ENCODE results near the gene ASTL.

ASTL gene

GRCh38 chr2:96120991-96121390, 17.3 kb downstream of the ASTL start:
- TF ChIP-seq CTCF (IDR thresholded peaks at IDR 0.05), result no peak
- no peak overlapping the region for H3K4me3 ChIP-seq
- H3K9me3 ChIP-seq, result no peaks in the 10 kb centered on the region
- DNase-seq, result no peak
- no peak overlapping the region for H3K27ac ChIP-seq
- peaks cover 0 to 20% (median 11%) of the 10 kb centered on the region in 4 donors for H3K4me1 ChIP-seq
- peaks cover 0 to 76% of the 10 kb centered on the region in 2 donors for H3K27me3 ChIP-seq
- intact Hi-C loops (cut with DNase I; ENCODE audit: low total_unique reads), result no loop called here
- H3K36me3 ChIP-seq, result no peaks in the 10 kb centered on the region

DNA sequence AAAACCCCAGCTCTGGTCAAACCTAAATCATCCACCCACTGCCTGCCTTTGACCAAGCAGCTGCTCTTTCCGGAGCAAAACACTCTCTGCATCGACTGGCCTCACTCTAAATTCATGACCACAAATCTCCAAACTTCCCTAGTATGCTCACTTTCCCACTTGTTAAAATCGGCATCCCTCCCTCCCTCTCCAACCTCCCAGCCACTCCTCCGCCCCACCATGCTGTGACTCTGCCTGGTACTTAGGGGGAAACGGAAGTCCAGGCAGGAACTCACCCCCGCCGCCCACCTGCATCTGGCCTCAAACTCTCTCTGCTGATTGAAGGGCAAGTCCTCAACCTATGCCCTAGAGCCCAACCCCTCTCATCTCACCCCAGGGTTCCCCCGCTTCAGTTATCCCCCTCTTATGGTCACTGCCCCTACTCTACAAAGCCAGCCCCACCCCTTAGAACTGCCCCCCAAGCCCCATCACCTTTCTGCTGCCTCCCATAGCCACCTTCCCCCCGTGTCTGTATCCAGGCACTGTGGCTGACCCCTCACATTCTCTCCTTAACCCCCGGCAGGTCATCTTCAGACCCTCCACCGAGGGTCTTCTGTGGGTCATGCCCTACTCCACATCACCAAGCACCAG, 18.1 kb downstream of the ASTL start:
- no peaks in the 10 kb centered on the region for H3K9me3 ChIP-seq
- no peaks in the 10 kb centered on the region for H3K36me3 ChIP-seq
- no peak for DNase-seq
- TF ChIP-seq CTCF (IDR thresholded peaks at IDR 0.05), result no peak
- no peak overlapping the region for H3K27ac ChIP-seq
- H3K27me3 ChIP-seq, result peaks cover 0 to 83% of the 10 kb centered on the region in 2 donors
- peaks cover 0 to 21% (median 12%) of the 10 kb centered on the region in 4 donors for H3K4me1 ChIP-seq
- intact Hi-C loops (cut with DNase I; ENCODE audit: low total_unique reads), result no loop called here
- H3K4me3 ChIP-seq, result no peak overlapping the region

GRCh38 chr2:96119389-96119751, 18.9 kb downstream of the ASTL start:
- no peaks in the 10 kb centered on the region for H3K36me3 ChIP-seq
- intact Hi-C loops (cut with DNase I; ENCODE audit: low total_unique reads), result loop anchor here (10.0 kb wide), 1 partner anchor 95 kb away; no protein-coding TSS in a partner anchor

DNA sequence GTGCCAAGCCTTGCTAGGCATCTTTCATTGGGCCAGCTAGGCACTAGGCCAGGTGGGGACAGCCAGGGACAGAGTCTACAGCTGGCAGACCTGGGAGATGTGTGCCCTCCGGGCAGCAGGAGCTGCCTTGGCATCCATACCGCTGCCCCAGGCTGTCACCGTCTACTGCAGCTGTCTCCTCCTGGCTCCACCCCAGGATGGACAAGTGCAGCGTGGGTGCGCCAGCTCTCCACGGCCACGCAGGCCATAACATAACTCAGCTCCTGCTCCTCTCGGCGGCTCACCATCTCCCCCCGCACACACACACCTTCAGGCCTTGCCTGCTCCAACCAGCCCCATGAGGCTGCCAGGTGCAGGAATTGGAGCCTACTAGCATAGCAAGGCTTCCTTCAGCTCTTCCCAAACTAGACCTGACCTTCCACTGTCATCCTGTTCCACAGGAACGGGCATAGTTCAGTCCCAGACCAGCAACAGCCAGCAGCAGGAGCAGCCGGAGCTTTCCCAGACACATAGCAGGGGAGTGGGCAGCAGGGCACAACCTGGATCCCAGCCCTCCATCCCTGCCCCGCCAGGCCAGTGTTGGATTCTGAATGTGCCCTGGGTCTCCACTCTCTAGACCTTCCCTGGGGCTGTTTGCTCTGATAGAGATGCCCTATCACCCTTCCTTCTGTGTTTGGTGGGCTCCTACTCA, 19.5 kb downstream of the ASTL start:
- no peak overlapping the region for H3K4me3 ChIP-seq
- no peaks in the 10 kb centered on the region for H3K36me3 ChIP-seq
- TF ChIP-seq CTCF (IDR thresholded peaks at IDR 0.05), result no peak
- H3K27me3 ChIP-seq, result peaks cover 0 to 83% of the 10 kb centered on the region in 2 donors
- H3K27ac ChIP-seq, result no peak overlapping the region
- H3K4me1 ChIP-seq, result peaks cover 0 to 21% (median 12%) of the 10 kb centered on the region in 4 donors
- DNase-seq, result no peak
- H3K9me3 ChIP-seq, result no peaks in the 10 kb centered on the region
- intact Hi-C loops (cut with DNase I; ENCODE audit: low total_unique reads), result loop anchor here (10.0 kb wide), 1 partner anchor 94 kb away; no protein-coding TSS in a partner anchor

More at GRCh38 chr2:96119389-96119751, 18.9 kb downstream of the ASTL start:
- Histone ChIP-seq H3K27me3 (peaks cover 0 to 83% of the 10 kb centered on the region in 2 donors), H3K9me3 (no peaks in the 10 kb centered on the region), H3K4me1 (peaks cover 0 to 21% (median 12%) of the 10 kb centered on the region in 4 donors), H3K27ac (no peak overlapping the region), H3K4me3 (no peak overlapping the region)
- TF ChIP-seq CTCF (IDR thresholded peaks at IDR 0.05), result no peak
- DNase-seq, result no peak

DNA sequence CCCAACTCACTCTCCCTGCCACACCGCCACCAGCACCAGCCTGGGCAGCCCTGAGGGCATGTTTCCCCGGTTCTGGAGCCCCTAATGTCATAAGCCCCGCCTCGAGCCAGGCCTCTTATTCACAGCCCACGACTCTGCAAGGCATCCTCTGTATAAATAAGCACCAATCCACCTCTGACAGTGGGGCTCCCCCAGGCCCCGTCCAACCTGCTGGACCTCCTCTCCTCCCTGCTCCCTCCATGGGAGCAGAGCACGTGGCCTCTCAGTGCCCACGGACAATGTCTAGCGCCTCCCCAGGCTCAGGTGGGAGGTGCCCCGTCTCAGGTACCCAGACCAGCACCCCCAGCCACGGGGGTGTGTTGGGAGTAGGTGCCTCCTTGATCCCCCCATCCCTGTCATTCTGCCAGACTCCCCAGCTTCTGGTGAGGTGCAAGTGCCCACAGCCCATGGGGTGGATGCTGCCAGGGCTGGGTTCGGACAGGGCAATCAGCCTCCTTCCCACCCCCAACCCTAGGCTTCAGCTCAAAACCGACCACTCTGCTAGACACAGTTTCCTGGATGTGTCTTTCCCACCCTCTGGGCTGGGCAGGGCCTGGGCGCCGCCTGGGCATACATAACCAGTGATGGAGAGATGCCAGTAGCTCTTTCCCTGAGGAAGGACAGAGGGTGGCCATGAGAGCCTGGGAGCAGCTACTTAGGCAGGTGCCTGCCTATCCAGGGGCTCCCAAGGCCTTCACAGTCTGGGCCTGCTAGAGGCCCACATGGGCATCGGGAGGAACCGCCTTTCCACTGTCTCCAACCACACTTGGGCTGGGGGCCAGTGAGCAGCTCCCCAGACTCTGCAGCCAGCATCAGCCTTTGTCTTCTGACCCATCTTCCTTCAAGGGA, 20.4 kb downstream of the ASTL start:
- Histone ChIP-seq H3K9me3 (no peaks in the 10 kb centered on the region), H3K36me3 (no peaks in the 10 kb centered on the region), H3K27ac (no peak overlapping the region), H3K27me3 (peaks cover 0 to 78% of the 10 kb centered on the region in 2 donors), H3K4me1 (peaks cover 0 to 21% (median 12%) of the 10 kb centered on the region in 4 donors), H3K4me3 (no peak overlapping the region)
- DNase-seq, result no peak
- no peak for TF ChIP-seq CTCF (IDR thresholded peaks at IDR 0.05)
- intact Hi-C loops (cut with DNase I; ENCODE audit: low total_unique reads), result loop anchor here (10.0 kb wide), 1 partner anchor 93 kb away; no protein-coding TSS in a partner anchor

Measured in tibial artery (tissue), 4 donors.